ENCODE results near the gene HEMK1.

- TF ChIP-seq, protein P1, sequence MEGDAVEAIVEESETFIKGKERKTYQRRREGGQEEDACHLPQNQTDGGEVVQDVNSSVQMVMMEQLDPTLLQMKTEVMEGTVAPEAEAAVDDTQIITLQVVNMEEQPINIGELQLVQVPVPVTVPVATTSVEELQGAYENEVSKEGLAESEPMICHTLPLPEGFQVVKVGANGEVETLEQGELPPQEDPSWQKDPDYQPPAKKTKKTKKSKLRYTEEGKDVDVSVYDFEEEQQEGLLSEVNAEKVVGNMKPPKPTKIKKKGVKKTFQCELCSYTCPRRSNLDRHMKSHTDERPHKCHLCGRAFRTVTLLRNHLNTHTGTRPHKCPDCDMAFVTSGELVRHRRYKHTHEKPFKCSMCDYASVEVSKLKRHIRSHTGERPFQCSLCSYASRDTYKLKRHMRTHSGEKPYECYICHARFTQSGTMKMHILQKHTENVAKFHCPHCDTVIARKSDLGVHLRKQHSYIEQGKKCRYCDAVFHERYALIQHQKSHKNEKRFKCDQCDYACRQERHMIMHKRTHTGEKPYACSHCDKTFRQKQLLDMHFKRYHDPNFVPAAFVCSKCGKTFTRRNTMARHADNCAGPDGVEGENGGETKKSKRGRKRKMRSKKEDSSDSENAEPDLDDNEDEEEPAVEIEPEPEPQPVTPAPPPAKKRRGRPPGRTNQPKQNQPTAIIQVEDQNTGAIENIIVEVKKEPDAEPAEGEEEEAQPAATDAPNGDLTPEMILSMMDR (IDR thresholded peaks at IDR 0.05) = no peak
- no peak for TF ChIP-seq POLR2A (IDR thresholded peaks at IDR 0.05)
- no peak for TF ChIP-seq POLR2AphosphoS5 (IDR thresholded peaks at IDR 0.05)
Measured at GRCh38 chr3:50608278-50608677, 39.0 kb downstream of the HEMK1 start.

Data from breast epithelium (tissue), 3 donors.